Measurements from ENCODE around the gene C11orf86.

Gene C11orf86

DNA sequence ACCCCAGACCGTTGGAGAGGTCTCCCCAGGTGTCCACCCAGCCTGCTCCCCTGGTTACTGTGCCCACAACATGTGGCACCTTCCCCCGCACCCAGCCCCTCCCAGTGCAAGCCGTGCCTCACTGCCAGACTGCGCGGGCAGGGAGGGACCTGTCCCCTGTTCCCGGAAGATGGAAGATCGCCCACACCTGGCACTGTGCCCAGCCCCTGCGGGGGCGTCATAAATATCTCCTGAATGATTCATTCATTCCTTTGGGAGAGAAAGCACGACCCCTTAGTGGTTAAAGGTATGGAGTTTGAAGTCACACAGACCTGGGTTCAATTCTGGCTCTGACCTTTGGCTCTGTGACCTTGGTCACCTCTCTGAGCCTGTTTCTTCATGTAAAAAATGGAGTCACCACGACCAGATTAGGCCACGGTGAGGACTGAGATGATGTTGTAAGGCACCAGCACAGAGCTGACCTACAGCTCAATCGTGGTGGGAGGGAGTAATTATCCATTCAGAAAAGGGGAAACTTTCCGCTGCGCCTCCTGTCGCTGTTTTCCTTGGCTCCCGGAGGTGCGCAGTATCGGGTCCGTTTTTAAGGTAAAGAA lies 47.3 kb downstream of the C11orf86 start:
- H3K27ac ChIP-seq: no peak overlapping the region
- DNase-seq (ENCODE audit: low read depth, low spot score): no peak

DNA sequence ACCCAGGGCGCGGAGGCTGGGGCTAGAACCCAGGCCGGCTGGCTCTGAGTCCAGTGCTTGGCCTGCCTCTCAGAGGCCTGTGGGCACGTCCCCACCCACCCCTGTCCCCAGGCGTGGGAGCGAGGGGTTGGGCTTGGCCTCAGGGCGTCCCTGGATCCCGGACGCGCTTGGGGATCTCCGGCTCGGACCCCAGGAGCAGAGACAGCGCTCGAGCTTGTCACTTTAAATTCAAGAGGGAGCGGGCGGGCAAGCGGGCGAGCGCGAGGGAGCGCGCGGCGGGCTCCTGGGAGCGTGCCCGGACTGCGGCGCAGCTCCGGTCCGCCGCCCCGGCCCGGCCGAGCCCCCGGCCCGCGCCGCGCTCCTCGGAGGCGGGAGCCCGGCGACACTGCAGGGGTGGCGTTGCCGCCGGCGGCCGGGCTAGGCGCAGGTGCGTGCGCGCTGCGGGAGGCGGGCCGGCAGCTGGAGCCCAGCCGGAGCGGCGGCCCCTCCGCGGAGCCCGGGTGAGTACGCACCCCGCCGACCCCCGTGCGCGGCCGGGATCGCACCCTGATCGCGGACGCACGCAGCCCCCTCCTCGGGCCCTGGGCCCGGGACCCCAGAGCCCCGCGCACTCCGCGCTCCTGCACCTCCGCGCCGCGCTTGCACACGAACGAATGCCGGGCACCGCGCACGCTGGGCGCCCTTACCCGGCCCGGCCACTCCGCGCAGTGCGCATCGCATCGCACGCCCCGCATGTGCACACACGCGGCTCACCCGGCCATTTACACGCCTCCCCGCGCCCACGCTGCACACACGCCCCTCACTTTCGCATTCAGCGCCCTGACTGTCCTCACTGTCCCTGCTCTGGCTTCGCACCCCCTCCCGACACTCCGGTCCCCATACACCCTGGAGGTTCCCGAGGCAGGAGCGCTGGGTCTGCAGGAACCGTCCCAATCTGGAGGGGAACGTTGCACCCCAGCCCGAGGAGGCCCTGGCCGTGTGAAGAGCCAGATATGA lies 48.2 kb downstream of the C11orf86 start, which contains the start of gene SYT12:
Gene SYT12, plus strand, starts transcription at position 174 of the 996 bp plus-strand sequence. CDS start 7,011 bp downstream, outside the sequence.
- DNase-seq (ENCODE audit: low read depth, low spot score): no peak

DNA sequence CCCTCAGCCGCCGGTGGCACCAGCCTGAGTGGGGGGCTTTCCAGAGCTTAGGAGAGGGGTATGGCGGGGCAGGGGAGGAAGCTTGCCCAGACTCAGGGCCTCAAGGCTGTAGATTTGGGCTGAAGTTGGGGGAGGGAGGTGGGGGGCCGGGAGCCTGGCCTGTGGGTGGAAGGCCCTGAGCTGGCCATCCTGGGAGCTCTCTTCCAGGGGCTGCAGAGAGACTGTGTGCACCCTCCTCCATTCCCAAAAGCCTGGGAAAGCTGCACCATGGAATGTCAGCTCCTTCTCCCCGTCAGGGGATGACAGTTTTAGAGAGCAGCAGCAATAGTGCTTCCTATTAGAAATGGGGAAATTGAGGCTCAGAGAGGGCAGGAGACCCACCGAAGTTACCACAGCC lies 48.9 kb downstream of the C11orf86 start:
- no peak for DNase-seq (ENCODE audit: low read depth, low spot score)
- H3K27ac ChIP-seq: no peak overlapping the region

More for the DNA sequence above, 48.2 kb downstream of the C11orf86 start, which contains the start of gene SYT12:
- no peak within 1 kb of the TSS for H3K27ac ChIP-seq

DNA sequence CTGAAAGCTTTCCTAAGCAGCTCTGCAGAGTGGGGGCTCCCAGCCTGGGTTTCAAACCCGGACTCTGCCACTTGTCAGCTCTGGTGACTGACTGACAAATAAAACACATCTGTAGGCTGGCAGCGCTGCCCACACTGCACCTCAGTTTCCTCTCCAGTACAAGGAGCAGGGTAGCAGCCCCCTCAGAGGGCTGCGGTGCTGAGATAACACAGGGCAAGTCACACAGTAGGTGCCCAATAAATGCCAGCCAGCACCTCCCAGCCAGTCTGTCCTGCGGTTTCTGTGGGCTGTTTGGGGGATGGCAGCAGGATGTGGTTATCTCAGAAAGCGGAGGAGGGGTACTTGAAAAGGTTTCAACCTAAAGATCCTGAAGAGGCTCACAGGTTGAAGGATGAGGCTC lies 49.3 kb downstream of the C11orf86 start:
- DNase-seq (ENCODE audit: low read depth, low spot score): no peak
- H3K27ac ChIP-seq: no peak overlapping the region

DNA sequence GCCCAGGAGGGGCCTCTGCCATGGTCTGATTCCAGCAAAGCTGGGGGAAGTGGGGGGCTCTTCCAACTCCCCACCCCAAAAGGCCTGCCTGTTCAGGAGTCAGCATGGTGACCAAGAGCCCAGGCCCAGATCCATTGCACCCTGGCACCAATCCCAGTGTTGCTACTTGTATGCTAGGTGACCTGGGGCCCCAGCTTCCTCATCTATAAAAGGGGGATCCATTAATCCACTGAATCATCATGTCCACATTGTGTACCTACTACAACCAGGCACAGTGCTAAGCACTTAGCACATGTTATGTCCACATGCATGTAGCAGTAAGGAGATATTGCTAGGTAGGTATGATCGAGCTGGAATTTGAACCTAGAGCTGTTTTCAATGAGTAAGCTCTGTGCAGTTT lies 49.9 kb downstream of the C11orf86 start:
- DNase-seq (ENCODE audit: low read depth, low spot score): no peak
- H3K27ac ChIP-seq: no peak overlapping the region

- no peak overlapping the region for H3K27ac ChIP-seq
- no peak for DNase-seq (ENCODE audit: low read depth, low spot score)
Observed at GRCh38 chr11:67025750-67026149, 50.6 kb downstream of the C11orf86 start.

All from epithelial cell of prostate (primary cell).